HCT116 (cell line): ENCODE results near the gene KLHL22. TPM values are rescaled to one million over a fixed set of nuclear protein-coding genes. Genes with fewer than 3 reads are reported as not detected.

Source experiments
- ATAC-seq: fragments of 200-7000 bp; cut with Tn5 transposase; 2 replicates; pipeline ENCODE4 v1.9.1; 2020; ENCODE audit warnings: mild to moderate bottlenecking, moderate library complexity
- BruUV-seq: library from RNA; stranded (reverse); fragments of 400-500 nt; replicated peaks from 2 replicates; lab custom pipeline; 2021; lab: Mats Ljungman, UMichigan
- CTCF ChIA-PET: fragments of 300-600 bp; sonication (Branson Sonifier 250); formaldehyde crosslinking; loops from one replicate; lab custom pipeline; 2021; ENCODE audit warnings: antibody characterized with exemption; lab: Charles Lee
- POLR2A ChIA-PET: fragments of 300-600, 350-600 bp; sonication (Branson Sonifier 250); formaldehyde crosslinking; loops from one replicate; lab custom pipeline; 2021; ENCODE audit warnings: antibody characterized with exemption; lab: Charles Lee
- RAD21 ChIA-PET, 2 experiments: fragments of 300-600 bp; sonication (Branson Sonifier 250); formaldehyde crosslinking; loops; one replicate each; lab custom pipeline; 2023; ENCODE audit warnings: low total read pairs in 2 of 2; ENCODE audit not compliant: uncharacterized antibody in 2 of 2, unreplicated experiment in 2 of 2, low non-redundant PET in 1 of 2; lab: Charles Lee
- DNase-seq: peaks from one replicate; pipeline ENCODE4 v3.0.0-alpha.2; 2010; ENCODE audit warnings: low read depth, low spot score
- H2AFZ ChIP-seq: fragments of 200-600 bp; shearing (Covaris generic), sonication (generic); 2 replicates; pipeline ENCODE4 v1.6.1; 2017; ENCODE audit warnings: low read depth, mixed run types, mixed read lengths, antibody characterized with exemption, low read length; ENCODE audit not compliant: poor library complexity, severe bottlenecking
- H3K27ac ChIP-seq: 2 replicates; pipeline ENCODE4 v1.5.1; 2012; ENCODE audit warnings: low read depth, low read length
- H3K27me3 ChIP-seq: fragments of 200-600 bp; sonication (generic); 2 replicates; pipeline ENCODE4 v1.6.1; 2016; ENCODE audit warnings: mixed run types, low read length, mixed read lengths; ENCODE audit not compliant: insufficient read depth
- H3K36me3 ChIP-seq, 2 experiments: fragments of 200-500 bp in 1 of 2; fragments of 200-600 bp in 1 of 2; sonication (Bioruptor generic) in 1 of 2; sonication (generic) in 1 of 2; 2 replicates each; pipeline versions ENCODE4 v1.5.1 to v1.6.1; 2014 to 2016; ENCODE audit warnings: low read length in 2 of 2, inconsistent platforms in 1 of 2, mixed read lengths in 1 of 2, mixed run types in 1 of 2; ENCODE audit not compliant: insufficient read depth in 2 of 2, control insufficient read depth in 1 of 2
- H3K4me1 ChIP-seq, 2 experiments: fragments of 200-600 bp in 1 of 2; sonication (generic) in 1 of 2; 2 replicates each; pipeline versions ENCODE4 v1.5.1 to v1.6.1; 2012 to 2017; ENCODE audit warnings: low read length in 2 of 2, inconsistent platforms in 1 of 2, mild to moderate bottlenecking in 1 of 2, mixed read lengths in 1 of 2, mixed run types in 1 of 2, moderate library complexity in 1 of 2; ENCODE audit not compliant: insufficient read depth in 2 of 2, control insufficient read depth in 1 of 2
- H3K4me2 ChIP-seq: fragments of 200-600 bp; sonication (generic); 2 replicates; pipeline ENCODE4 v1.6.1; 2017; ENCODE audit warnings: mixed run types, low read length, mixed read lengths
- H3K4me3 ChIP-seq, 2 experiments: fragments of 200-600 bp in 1 of 2; sonication (generic) in 1 of 2; replicated peaks in 1 of 2; 2 replicates each; pipeline ENCODE4 v1.5.1; 2011 to 2016; ENCODE audit warnings: low read length in 2 of 2, control low read depth in 1 of 2, low read depth in 1 of 2, mild to moderate bottlenecking in 1 of 2, mixed read lengths in 1 of 2, mixed run types in 1 of 2
- H3K79me2 ChIP-seq: fragments of 200-600 bp; sonication (generic); 2 replicates; pipeline ENCODE4 v1.6.1; 2017; ENCODE audit warnings: mild to moderate bottlenecking, mixed run types, low read length, moderate library complexity, mixed read lengths; ENCODE audit not compliant: insufficient read depth
- H3K9ac ChIP-seq: fragments of 200-600 bp; sonication (generic); 2 replicates; pipeline ENCODE4 v1.6.1; 2016; ENCODE audit warnings: low read length, mixed read lengths
- H3K9me2 ChIP-seq: fragments of 200-600 bp; sonication (generic), shearing (Covaris generic); 2 replicates; pipeline ENCODE4 v1.6.1; 2017; ENCODE audit warnings: mixed run types, mild to moderate bottlenecking, moderate library complexity; ENCODE audit not compliant: insufficient read depth
- H3K9me3 ChIP-seq, 2 experiments: fragments of 200-500 bp in 1 of 2; fragments of 200-600 bp in 1 of 2; sonication (Bioruptor generic) in 1 of 2; sonication (generic) in 1 of 2; 2 replicates each; pipeline ENCODE4 v1.6.1; 2014 to 2017; ENCODE audit warnings: low read length in 2 of 2, mixed read lengths in 2 of 2, inconsistent platforms in 1 of 2, low read depth in 1 of 2, mild to moderate bottlenecking in 1 of 2, mixed run types in 1 of 2, moderate library complexity in 1 of 2; ENCODE audit not compliant: control insufficient read depth in 1 of 2, insufficient read depth in 1 of 2
- H4K20me1 ChIP-seq: fragments of 200-600 bp; sonication (generic), shearing (Covaris generic); 2 replicates; pipeline ENCODE4 v1.6.1; 2017; ENCODE audit warnings: mixed run types, mild to moderate bottlenecking, moderate library complexity; ENCODE audit not compliant: insufficient read depth
- CBX3 ChIP-seq: IDR thresholded peaks from 2 replicates; pipeline ENCODE4 v1.6.1; 2012; ENCODE audit warnings: low read depth
- CEBPB ChIP-seq: IDR thresholded peaks from 2 replicates; pipeline ENCODE4 v1.6.1; 2012; ENCODE audit warnings: low read depth
- EZH2phosphoT487 ChIP-seq: fragments of 200-600 bp; IDR thresholded peaks from 2 replicates; pipeline ENCODE4 v1.6.1; 2018; ENCODE audit warnings: antibody characterized with exemption, borderline replicate concordance
- POLR2A ChIP-seq: IDR thresholded peaks from 2 replicates; pipeline ENCODE4 v1.7.0; 2011; ENCODE audit warnings: borderline replicate concordance; ENCODE audit not compliant: insufficient read depth, insufficient read length; ENCODE audit errors: extremely low read depth
- POLR2AphosphoS5 ChIP-seq: IDR thresholded peaks from 2 replicates; pipeline ENCODE4 v1.6.1; 2011; ENCODE audit warnings: mild to moderate bottlenecking, low read depth, low read length, moderate library complexity
- SP1 ChIP-seq: IDR thresholded peaks from 2 replicates; pipeline ENCODE4 v1.6.1; 2012; ENCODE audit warnings: low read depth
- SRF ChIP-seq: IDR thresholded peaks from 2 replicates; pipeline ENCODE4 v1.6.1; 2012; ENCODE audit warnings: low read depth
- TCF7L2 ChIP-seq: IDR thresholded peaks from 2 replicates; pipeline ENCODE4 v1.7.0; 2011; ENCODE audit warnings: borderline replicate concordance, inconsistent platforms; ENCODE audit not compliant: insufficient read depth, insufficient read length; ENCODE audit errors: extremely low read depth
- ZFX ChIP-seq: fragments of 450-650 bp; IDR thresholded peaks from 2 replicates; pipeline ENCODE4 v1.6.1; 2017
- intact Hi-C: fragments of 100-400 bp; cut with micrococcal nuclease; formaldehyde crosslinking; loops from 2 replicates; pipeline ENCODE4 v1.10.0; 2022
- total RNA-seq: library from RNA; stranded (reverse); gene quantifications from one replicate; pipeline ENCODE4 v1.2.1, GENCODE V29; 2021; ENCODE audit not compliant: unreplicated experiment
- TF ChIP-seq, protein P1 (sequence below), 3 experiments: fragments of 200-600 bp in 1 of 3; sonication (generic) in 1 of 3; IDR thresholded peaks in 2 of 3; conservative IDR thresholded peaks in 1 of 3; 2 replicates each; pipeline ENCODE4 v1.5.1; 2012 to 2017; ENCODE audit warnings: low read depth in 2 of 3, low read length in 2 of 3, antibody characterized with exemption in 1 of 3, borderline replicate concordance in 1 of 3, control low read depth in 1 of 3, mild to moderate bottlenecking in 1 of 3, mixed read lengths in 1 of 3, mixed run types in 1 of 3, moderate library complexity in 1 of 3; ENCODE audit not compliant: insufficient read depth in 1 of 3
- TF ChIP-seq, protein P2 (sequence below): IDR thresholded peaks from 2 replicates; pipeline ENCODE4 v1.6.1; 2012
- TF ChIP-seq, protein P3 (sequence below): IDR thresholded peaks from 2 replicates; pipeline ENCODE4 v1.6.1; 2011; ENCODE audit warnings: mild to moderate bottlenecking, low read length, moderate library complexity; ENCODE audit not compliant: insufficient replicate concordance; ENCODE audit errors: extremely low read depth
- TF ChIP-seq, protein P4 (sequence below): IDR thresholded peaks from 2 replicates; pipeline ENCODE4 v1.6.1; 2012; ENCODE audit warnings: low read depth

KLHL22 gene
- total RNA-seq, 1 experiment from 2014 or later, result 16.4 TPM

DNA sequence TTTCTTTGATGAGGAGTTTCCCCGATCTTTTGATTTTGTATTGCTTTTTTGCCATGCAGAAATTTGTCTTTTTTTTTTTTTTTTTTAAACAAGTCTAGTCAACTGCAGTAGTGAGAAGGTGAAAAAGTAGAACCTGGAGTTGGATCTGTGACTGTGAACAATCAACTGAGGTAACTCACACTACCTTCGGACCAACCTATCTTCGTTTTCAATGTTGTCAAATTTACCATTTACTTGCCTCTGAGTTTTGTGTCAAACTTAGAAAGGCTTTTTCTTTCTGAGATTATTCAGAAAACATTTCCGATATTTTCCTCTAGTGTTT lies 20.5 kb downstream of the KLHL22 start:
- POLR2A ChIA-PET, result no interaction called here
- TF ChIP-seq, protein P1, sequence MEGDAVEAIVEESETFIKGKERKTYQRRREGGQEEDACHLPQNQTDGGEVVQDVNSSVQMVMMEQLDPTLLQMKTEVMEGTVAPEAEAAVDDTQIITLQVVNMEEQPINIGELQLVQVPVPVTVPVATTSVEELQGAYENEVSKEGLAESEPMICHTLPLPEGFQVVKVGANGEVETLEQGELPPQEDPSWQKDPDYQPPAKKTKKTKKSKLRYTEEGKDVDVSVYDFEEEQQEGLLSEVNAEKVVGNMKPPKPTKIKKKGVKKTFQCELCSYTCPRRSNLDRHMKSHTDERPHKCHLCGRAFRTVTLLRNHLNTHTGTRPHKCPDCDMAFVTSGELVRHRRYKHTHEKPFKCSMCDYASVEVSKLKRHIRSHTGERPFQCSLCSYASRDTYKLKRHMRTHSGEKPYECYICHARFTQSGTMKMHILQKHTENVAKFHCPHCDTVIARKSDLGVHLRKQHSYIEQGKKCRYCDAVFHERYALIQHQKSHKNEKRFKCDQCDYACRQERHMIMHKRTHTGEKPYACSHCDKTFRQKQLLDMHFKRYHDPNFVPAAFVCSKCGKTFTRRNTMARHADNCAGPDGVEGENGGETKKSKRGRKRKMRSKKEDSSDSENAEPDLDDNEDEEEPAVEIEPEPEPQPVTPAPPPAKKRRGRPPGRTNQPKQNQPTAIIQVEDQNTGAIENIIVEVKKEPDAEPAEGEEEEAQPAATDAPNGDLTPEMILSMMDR (IDR thresholded peaks at IDR 0.05 in 2 of 3, conservative IDR thresholded peaks at IDR 0.05 in 1 of 3; ENCODE audit: borderline replicate concordance in 1 of 3, insufficient read depth in 1 of 3, low read depth in 2 of 3, low read length in 2 of 3), result no peak
- TF ChIP-seq CEBPB (no peak), ZFX (no peak), POLR2A (no peak), SP1 (no peak), TCF7L2 (no peak), SRF (no peak), CBX3 (no peak), EZH2phosphoT487 (no peak), POLR2AphosphoS5 (no peak)
- TF ChIP-seq, protein P2, sequence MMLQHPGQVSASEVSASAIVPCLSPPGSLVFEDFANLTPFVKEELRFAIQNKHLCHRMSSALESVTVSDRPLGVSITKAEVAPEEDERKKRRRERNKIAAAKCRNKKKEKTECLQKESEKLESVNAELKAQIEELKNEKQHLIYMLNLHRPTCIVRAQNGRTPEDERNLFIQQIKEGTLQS, result no peak
- TF ChIP-seq, protein P3, sequence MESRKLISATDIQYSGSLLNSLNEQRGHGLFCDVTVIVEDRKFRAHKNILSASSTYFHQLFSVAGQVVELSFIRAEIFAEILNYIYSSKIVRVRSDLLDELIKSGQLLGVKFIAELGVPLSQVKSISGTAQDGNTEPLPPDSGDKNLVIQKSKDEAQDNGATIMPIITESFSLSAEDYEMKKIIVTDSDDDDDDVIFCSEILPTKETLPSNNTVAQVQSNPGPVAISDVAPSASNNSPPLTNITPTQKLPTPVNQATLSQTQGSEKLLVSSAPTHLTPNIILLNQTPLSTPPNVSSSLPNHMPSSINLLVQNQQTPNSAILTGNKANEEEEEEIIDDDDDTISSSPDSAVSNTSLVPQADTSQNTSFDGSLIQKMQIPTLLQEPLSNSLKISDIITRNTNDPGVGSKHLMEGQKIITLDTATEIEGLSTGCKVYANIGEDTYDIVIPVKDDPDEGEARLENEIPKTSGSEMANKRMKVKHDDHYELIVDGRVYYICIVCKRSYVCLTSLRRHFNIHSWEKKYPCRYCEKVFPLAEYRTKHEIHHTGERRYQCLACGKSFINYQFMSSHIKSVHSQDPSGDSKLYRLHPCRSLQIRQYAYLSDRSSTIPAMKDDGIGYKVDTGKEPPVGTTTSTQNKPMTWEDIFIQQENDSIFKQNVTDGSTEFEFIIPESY, result no peak
- TF ChIP-seq, protein P4, sequence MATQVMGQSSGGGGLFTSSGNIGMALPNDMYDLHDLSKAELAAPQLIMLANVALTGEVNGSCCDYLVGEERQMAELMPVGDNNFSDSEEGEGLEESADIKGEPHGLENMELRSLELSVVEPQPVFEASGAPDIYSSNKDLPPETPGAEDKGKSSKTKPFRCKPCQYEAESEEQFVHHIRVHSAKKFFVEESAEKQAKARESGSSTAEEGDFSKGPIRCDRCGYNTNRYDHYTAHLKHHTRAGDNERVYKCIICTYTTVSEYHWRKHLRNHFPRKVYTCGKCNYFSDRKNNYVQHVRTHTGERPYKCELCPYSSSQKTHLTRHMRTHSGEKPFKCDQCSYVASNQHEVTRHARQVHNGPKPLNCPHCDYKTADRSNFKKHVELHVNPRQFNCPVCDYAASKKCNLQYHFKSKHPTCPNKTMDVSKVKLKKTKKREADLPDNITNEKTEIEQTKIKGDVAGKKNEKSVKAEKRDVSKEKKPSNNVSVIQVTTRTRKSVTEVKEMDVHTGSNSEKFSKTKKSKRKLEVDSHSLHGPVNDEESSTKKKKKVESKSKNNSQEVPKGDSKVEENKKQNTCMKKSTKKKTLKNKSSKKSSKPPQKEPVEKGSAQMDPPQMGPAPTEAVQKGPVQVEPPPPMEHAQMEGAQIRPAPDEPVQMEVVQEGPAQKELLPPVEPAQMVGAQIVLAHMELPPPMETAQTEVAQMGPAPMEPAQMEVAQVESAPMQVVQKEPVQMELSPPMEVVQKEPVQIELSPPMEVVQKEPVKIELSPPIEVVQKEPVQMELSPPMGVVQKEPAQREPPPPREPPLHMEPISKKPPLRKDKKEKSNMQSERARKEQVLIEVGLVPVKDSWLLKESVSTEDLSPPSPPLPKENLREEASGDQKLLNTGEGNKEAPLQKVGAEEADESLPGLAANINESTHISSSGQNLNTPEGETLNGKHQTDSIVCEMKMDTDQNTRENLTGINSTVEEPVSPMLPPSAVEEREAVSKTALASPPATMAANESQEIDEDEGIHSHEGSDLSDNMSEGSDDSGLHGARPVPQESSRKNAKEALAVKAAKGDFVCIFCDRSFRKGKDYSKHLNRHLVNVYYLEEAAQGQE, result no peak

More for the DNA sequence above, 20.5 kb downstream of the KLHL22 start:
- no peak overlapping the region for H3K27ac ChIP-seq
- H3K9me2 ChIP-seq, result no peaks in the 10 kb centered on the region
- H3K27me3 ChIP-seq, result no peaks in the 10 kb centered on the region
- no peaks in the 10 kb centered on the region for H3K4me1 ChIP-seq
- H3K9me3 ChIP-seq, result no peaks in the 10 kb centered on the region
- ChIA-PET CTCF (no interaction called here), RAD21 (no interaction called here)
- H3K4me3 ChIP-seq, result no peak overlapping the region
- intact Hi-C loops, result no loop called here
- no peak overlapping the region for H3K9ac ChIP-seq
- DNase-seq (no peak), ATAC-seq (no peak)
- no peak overlapping the region for H2AFZ ChIP-seq
- BruUV-seq, result no TSS peak
- no peak overlapping the region for H3K4me2 ChIP-seq
- H3K36me3 ChIP-seq, result no peaks in the 10 kb centered on the region; a peak in 1 of 4 replicates
- H4K20me1 ChIP-seq, result no peaks in the 10 kb centered on the region
- H3K79me2 ChIP-seq, result no peaks in the 10 kb centered on the region
